NCI-H1930 (cell line): ENCODE data around the gene DHX15.

Experiments used
- DNase-seq, 2 experiments: peaks; one replicate each; lab custom pipeline; 2025; lab: John Stamatoyannopoulos, UW

DHX15 gene

GRCh38 chr4:24584211-24584850, at the start of gene DHX15:
TSS of gene DHX15 (minus strand) at chr4:24584554. CDS start at chr4:24584393, 161 bp downstream.
- DNase-seq: peak; percentile 91 to 95

DNA sequence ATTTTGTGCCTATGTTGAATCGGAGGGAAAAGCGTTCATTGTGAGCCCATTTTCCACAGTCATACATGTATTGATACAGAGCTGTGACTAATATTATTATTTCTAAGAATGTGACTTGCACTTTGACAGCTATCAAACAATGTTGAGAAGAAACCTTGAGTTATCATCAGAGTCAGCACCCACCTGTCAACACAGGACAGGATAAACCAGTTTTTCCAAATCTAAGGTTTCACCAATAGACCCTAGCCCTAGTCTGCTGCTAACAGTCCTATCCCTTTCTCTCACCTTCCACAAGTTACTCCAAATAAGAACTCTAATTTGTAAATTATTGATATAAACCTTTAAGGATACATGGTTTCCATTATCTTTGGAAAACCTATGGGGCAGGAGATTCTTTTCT, 47.7 kb upstream of the DHX15 start:
- DNase-seq: no peak

GRCh38 chr4:24630937-24631336, 46.6 kb upstream of the DHX15 start:
- no peak for DNase-seq

- DNase-seq: no peak
Measured at GRCh38 chr4:24625091-24625490, 40.7 kb upstream of the DHX15 start.

DNA sequence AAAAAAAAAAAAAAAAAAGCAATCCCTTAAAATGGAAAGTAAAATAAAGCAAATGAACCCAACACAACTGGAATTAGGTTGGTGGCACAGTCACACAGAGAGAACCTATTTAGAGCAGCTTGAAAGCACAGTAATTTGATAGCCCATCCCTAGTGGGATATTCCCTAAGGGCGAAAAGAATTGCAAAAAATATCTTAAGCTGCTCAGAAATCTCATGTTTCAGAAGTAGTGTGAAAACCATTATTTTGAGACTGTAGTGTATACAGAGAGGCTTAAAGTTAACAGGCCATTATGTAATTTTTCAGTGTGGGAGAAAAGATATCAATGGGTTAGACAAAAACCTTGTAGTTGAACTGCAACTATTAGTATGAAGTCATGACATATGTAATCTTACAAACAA, 40.0 kb upstream of the DHX15 start:
- no peak for DNase-seq

DNA sequence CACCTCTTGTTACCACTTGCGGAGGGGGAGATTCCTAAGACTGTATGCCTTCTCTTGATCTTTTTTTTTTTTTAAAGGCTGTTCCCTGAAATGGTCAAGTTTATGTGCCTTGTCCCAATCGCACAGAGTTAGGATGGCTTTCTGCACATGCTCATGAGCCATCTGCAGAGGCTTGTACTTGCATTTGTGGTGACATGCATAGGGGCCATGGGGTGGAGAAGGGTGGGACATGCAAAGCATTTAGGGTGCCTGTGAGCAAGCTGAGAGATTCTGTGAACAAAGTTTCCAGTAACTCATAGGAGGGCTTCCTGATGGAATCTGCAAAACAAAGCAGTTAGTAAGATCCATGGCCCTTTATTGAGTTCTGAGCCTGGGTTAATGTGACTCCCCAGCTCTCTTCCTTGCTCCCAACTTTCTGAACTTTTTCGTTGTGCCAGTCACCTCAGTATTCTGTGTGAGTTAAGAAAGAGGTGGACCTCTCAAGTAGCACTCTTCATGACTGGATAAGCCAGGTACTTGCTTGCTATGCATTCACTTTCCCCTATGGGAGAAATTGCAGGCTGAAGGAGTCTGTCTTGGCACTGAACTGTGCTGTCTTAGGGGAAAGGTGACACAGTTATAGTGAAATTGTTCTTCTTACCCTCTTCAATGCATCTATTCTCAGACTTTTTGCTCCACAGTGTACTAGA, 37.9 kb upstream of the DHX15 start:
- no peak for DNase-seq

DNA sequence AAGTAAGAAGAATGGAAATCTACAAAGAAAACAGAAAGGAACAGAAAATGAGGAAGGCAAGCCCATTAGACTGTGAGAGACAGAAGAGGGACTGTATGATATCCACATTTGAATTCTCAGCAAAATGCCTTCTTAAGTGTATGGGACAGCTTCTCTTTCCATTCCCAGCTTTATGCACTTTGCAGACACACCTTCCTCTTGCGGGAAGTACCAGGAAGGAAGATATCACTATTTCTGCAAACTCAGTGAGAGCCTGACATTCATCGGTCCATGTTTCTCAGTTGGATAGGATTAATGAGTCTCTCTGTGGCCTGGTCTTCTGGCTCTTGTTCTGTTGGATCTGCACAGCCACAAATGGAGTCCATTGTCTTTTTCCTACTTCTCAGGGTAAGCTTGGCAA, 31.6 kb upstream of the DHX15 start:
- DNase-seq: no peak

- DNase-seq: no peak
Measured at GRCh38 chr4:24614881-24615280, 30.5 kb upstream of the DHX15 start.

GRCh38 chr4:24613502-24613901, 29.1 kb upstream of the DHX15 start:
- no peak for DNase-seq

GRCh38 chr4:24611575-24611974, 27.2 kb upstream of the DHX15 start:
- no peak for DNase-seq

DNA sequence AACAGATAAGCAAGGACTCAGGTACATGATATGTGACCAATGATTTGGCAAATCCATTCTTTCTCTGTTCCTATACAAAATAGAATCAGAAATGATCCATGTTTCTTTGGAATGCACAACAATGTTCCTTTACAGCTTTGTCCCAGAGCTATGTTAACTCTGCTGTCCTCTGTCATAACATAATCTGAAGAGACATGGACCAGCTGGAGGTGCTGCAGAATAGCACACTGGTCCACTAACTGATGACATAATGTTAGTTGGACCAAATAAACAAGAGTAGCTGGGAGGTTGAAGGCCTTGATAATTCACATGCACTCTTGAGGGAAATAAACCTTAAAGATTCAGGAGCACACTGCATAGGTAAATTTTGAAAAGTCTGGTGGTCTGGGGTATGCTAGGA, 23.0 kb upstream of the DHX15 start:
- no peak for DNase-seq

GRCh38 chr4:24605216-24605615, 20.9 kb upstream of the DHX15 start:
- no peak for DNase-seq

DNA sequence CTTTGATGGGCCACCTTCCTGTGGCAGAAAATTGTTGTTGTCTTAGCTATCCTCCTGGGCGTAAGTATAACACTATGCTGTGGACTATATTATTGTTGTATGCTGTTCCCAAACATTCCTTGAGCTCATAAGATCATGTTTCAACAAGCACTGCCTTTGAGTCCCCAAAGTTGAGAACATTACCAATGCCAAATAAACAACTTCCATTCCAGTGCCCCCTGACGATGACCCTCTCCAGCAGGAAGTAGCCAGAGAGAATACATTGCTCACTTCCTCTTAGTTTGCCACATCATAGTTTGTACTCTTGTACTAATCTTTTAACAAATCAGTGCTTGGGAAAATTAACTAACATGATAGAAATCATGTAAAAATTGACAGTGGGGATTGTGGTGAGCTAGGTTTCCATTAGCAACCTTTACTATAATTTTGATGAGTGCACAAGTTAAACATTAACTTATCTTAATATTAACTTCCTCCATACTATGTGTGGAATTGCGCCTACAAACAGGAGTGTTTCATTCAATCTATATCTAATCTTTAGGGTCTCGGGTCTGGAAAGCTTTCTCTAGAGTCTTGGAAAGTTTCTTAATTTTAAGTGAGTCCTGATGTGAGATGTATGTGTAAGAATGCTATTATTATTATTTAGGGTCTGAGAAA, 20.3 kb upstream of the DHX15 start:
- no peak for DNase-seq

GRCh38 chr4:24603343-24603742, 19.0 kb upstream of the DHX15 start:
- no peak for DNase-seq

- DNase-seq: no peak
Measured at GRCh38 chr4:24601121-24601520, 16.8 kb upstream of the DHX15 start.

DNA sequence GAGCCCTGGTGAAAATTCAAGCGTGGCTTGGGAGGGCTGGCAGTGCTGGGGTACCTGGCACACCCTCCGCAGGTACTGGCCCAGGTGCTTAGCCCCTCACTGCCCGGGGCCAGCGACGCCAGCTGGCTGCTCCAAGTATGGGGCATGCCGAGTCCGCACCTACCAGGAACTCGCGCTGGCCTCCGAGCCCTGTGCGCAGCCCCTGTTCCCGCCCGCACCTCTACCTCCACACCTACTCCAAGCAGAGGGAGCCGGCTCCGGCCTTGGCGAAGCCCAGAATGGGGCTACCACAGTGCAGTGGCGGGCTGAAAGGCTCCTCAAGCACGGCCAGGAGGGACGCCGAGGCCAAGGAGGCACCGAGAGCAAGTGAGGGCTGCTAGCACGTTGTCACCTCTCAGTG, 14.9 kb upstream of the DHX15 start:
- DNase-seq: no peak

- DNase-seq: no peak
Measured at GRCh38 chr4:24598025-24598424, 13.7 kb upstream of the DHX15 start.

DNA sequence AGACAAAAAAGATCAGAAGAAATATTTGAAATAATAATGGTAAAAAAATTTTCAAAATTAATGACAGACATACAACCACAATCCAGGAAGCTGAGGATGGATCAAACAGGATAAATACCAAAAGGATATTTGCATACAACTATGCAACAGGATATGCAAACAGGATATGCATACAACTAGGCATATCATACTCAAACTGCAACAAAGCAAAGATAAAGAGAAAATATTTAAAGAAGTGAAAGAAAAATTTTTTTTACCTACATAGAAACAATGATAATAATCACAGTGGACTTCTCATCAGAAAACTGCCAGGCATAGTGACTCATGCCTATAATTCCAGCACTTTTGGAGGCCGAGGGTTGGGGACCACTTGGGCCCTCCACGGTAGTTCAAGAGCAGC, 11.3 kb upstream of the DHX15 start:
- no peak for DNase-seq

DNA sequence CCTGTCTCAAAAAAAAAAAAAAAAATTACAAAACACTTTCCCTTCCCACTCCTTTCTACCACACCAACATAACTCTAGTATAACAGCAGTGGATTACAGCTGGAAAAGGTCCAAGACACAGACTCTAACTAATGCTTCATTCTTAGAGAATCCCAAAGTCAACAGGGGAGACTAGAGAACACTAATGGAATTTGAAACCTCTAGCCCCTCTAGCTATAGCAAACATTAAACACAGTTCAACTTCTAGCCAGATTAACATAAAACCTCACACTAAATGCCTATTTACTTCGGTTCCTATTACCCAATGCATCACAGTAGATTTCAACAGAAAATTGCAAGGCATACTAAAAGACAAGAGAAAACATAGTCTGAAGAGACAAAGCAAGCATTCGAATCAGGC, 10.5 kb upstream of the DHX15 start:
- DNase-seq: no peak

- no peak for DNase-seq
Measured at GRCh38 chr4:24589448-24589847, 5.1 kb upstream of the DHX15 start.

- DNase-seq: no peak
Measured at GRCh38 chr4:24588216-24588954, 4.0 kb upstream of the DHX15 start.

DNA sequence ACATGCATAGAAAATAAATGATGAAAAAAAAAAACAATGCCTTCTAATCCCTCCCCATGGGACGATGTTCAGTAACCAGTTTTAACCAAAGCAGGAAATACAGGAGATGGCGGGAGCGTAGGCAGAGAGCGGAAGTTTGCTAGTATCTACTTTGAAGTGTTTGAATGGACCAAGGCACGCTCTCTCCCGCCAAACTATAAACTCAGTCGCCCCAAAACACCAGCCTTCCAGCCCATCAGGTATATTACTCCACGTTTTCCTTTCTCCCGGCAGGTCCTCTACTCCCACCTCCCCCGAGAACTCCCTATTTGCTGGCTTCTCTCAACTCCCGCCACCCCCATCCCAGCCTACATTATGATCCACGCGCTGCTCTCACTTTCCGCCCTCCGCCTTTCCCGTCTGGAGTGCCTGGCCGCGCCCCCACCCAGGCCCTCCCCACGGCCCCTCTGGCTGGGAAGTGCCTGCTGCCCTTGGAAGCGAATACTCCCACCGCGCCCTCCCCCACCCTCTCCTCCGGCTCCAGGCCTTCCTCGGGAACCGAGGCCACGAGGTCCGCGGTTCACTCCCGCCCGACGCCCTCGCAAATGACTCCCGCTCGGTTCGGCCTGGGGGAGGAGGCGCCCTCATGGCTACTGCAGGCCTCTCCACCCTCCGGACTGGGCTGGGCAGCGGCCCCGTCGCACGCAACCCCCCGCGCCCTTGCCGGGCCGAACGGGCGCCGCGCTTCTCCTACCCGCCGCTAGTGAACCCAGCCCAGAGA, 723 bp downstream of the DHX15 start:
- DNase-seq: peak; percentile 8 to 37
